Measurements from ENCODE around the gene MLN.

DNA sequence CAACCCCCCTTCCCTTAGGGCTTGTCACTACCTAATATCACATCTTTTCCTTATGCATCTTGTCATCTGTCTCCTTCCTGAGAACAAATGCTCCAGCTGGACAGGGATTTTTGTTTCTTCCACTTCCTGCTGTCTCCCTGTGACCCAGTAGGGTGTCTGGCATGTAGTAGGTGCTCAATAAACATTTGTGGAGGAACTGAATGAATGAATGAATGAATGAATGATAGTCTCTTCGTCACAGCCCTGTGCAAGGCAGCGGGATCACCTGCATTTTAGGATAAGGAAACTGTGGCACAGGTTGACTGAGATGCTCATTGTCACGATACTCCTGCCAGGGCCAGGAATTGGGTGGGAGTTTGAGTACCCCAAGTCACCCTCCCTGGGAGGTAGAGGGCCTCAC is 29.0 kb downstream of the MLN start:
- TF ChIP-seq, protein P1, sequence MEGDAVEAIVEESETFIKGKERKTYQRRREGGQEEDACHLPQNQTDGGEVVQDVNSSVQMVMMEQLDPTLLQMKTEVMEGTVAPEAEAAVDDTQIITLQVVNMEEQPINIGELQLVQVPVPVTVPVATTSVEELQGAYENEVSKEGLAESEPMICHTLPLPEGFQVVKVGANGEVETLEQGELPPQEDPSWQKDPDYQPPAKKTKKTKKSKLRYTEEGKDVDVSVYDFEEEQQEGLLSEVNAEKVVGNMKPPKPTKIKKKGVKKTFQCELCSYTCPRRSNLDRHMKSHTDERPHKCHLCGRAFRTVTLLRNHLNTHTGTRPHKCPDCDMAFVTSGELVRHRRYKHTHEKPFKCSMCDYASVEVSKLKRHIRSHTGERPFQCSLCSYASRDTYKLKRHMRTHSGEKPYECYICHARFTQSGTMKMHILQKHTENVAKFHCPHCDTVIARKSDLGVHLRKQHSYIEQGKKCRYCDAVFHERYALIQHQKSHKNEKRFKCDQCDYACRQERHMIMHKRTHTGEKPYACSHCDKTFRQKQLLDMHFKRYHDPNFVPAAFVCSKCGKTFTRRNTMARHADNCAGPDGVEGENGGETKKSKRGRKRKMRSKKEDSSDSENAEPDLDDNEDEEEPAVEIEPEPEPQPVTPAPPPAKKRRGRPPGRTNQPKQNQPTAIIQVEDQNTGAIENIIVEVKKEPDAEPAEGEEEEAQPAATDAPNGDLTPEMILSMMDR (IDR thresholded peaks at IDR 0.05) = no peak
- TF ChIP-seq POLR2A (IDR thresholded peaks at IDR 0.05) = no peak
